ENCODE measurements around the gene ZNF346.

- TF ChIP-seq, protein P1, sequence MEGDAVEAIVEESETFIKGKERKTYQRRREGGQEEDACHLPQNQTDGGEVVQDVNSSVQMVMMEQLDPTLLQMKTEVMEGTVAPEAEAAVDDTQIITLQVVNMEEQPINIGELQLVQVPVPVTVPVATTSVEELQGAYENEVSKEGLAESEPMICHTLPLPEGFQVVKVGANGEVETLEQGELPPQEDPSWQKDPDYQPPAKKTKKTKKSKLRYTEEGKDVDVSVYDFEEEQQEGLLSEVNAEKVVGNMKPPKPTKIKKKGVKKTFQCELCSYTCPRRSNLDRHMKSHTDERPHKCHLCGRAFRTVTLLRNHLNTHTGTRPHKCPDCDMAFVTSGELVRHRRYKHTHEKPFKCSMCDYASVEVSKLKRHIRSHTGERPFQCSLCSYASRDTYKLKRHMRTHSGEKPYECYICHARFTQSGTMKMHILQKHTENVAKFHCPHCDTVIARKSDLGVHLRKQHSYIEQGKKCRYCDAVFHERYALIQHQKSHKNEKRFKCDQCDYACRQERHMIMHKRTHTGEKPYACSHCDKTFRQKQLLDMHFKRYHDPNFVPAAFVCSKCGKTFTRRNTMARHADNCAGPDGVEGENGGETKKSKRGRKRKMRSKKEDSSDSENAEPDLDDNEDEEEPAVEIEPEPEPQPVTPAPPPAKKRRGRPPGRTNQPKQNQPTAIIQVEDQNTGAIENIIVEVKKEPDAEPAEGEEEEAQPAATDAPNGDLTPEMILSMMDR (conservative IDR thresholded peaks at IDR 0.05 in 1 of 2, IDR thresholded peaks at IDR 0.05 in 1 of 2; ENCODE audit: extremely low read depth in 1 of 2, insufficient read depth in 1 of 2, low read depth in 1 of 2, low read length in 2 of 2): no peak
- TF ChIP-seq EZH2 (IDR thresholded peaks at IDR 0.05; ENCODE audit: borderline replicate concordance, low read length): no peak
Observed at GRCh38 chr5:177003649-177004048, 18.8 kb upstream of the ZNF346 start.

All from mammary epithelial cell (primary cell).